ENCODE measurements around the gene KLK14. TPM values are rescaled to one million over a fixed set of nuclear protein-coding genes. Genes with fewer than 3 reads are reported as not detected.

KLK14 gene
- total and polyA plus RNA-seq, 2 donors from 2014 or later: 0.22 TPM; not detected in 1

DNA sequence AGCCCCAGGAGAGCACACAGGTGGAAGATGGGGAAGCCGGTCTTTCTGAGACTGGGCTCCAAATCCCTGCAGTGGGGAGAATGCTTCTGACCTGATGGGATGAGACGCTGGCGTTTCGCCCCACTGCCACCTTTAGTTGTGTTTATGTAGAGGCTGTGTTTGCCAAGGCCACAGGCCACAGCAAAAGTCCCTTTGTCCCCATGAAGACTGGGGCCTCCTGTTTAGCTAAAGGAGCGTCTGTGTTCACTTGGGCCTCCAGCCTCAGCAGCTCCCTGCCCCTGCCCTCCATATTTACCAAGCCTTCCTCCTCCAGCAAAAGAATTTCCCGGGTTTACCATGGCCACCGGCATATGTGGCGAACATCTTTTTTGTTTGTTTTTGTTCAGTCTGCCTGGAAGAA, 10.4 kb upstream of the KLK14 start:
- DNase-seq: peak in 1 of 5 donors; percentile 29
- no peak for FAIRE-seq
- Histone ChIP-seq H3K4me3 (ENCODE audit: low read length in 3 of 3) (no peak overlapping the region), H3K4me1 (ENCODE audit: control insufficient read depth in 2 of 3, insufficient read depth in 2 of 3, low read depth in 1 of 3, low read length in 3 of 3) (no peaks in the 10 kb centered on the region), H3K36me3 (ENCODE audit: control insufficient read depth in 2 of 3, insufficient read depth in 3 of 3, low read length in 3 of 3) (no peaks in the 10 kb centered on the region), H3K9me3 (ENCODE audit: control insufficient read depth in 2 of 3, insufficient read depth in 1 of 3, low read length in 3 of 3) (no peaks in the 10 kb centered on the region), H3K27ac (ENCODE audit: low read depth in 2 of 2, low read length in 2 of 2) (no peak overlapping the region), H3K27me3 (ENCODE audit: control insufficient read depth, insufficient read depth, low read length) (no peaks in the 10 kb centered on the region), H3K9ac (ENCODE audit: low read length in 3 of 3) (no peak overlapping the region)
- intact Hi-C loops (cut with DNase I): no loop called here
- TF ChIP-seq, protein P1, sequence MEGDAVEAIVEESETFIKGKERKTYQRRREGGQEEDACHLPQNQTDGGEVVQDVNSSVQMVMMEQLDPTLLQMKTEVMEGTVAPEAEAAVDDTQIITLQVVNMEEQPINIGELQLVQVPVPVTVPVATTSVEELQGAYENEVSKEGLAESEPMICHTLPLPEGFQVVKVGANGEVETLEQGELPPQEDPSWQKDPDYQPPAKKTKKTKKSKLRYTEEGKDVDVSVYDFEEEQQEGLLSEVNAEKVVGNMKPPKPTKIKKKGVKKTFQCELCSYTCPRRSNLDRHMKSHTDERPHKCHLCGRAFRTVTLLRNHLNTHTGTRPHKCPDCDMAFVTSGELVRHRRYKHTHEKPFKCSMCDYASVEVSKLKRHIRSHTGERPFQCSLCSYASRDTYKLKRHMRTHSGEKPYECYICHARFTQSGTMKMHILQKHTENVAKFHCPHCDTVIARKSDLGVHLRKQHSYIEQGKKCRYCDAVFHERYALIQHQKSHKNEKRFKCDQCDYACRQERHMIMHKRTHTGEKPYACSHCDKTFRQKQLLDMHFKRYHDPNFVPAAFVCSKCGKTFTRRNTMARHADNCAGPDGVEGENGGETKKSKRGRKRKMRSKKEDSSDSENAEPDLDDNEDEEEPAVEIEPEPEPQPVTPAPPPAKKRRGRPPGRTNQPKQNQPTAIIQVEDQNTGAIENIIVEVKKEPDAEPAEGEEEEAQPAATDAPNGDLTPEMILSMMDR (IDR thresholded peaks at IDR 0.05; ENCODE audit: borderline replicate concordance, extremely low read depth, insufficient read depth): no peak

DNA sequence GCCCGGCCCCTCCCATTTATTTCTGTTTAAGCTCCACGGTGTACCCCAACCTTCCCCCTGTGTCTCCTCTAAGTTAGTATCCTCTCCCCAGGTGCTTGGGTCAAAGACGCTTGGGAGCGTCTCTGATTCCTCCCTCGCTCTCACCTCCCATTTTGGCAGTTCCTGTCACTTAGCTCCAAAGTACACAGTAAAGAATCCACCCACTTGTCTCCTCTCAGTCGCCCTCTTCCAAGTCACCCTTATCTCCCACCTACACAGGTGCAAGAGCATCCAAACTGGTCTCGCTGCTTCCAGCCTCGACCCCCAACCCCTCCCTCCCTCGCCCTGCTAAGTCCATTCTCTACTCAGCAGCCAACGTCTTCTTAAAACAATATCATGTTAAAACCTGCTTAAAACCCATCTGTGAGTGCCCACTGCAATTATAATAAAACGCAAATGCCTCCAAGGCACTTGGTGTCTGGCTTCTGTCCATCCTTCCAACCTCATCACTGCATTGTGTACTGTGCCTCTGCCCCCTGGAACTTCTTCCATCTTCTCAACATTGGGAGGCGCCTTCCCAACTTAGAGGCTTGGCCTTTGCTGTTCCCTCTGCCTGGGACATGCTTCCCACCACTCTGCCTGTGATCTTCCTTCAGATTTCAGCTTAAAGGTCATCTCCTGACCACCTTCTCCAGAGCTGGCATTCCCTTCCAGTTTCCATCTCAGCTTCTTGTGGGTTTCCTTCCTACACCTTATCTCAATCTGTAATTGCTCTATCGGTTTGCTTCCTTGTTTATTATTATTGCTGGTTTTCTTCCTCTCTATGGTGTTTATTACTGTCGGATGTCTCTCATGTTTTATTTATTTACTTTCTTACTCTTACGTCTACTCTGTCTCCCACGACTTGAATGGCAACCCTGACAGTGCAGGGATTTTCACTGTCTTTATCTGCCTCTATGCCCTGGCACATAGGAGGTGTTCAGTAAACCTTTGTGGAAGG, 9.5 kb upstream of the KLK14 start:
- no peak overlapping the region for H3K4me3 ChIP-seq (ENCODE audit: low read length in 3 of 3)
- intact Hi-C loops (cut with DNase I): no loop called here
- no peak overlapping the region for H3K27ac ChIP-seq (ENCODE audit: low read depth in 2 of 2, low read length in 2 of 2)
- no peaks in the 10 kb centered on the region for H3K27me3 ChIP-seq (ENCODE audit: control insufficient read depth, insufficient read depth, low read length)
- H3K4me1 ChIP-seq (ENCODE audit: control insufficient read depth in 2 of 3, insufficient read depth in 2 of 3, low read depth in 1 of 3, low read length in 3 of 3): no peaks in the 10 kb centered on the region
- FAIRE-seq (no peak), DNase-seq (peak in 1 of 5 donors; percentile 12)
- H3K9ac ChIP-seq (ENCODE audit: low read length in 3 of 3): no peak overlapping the region
- no peaks in the 10 kb centered on the region for H3K9me3 ChIP-seq (ENCODE audit: control insufficient read depth in 2 of 3, insufficient read depth in 1 of 3, low read length in 3 of 3)
- TF ChIP-seq, protein P1 (IDR thresholded peaks at IDR 0.05; ENCODE audit: borderline replicate concordance, extremely low read depth, insufficient read depth): no peak
- no peaks in the 10 kb centered on the region for H3K36me3 ChIP-seq (ENCODE audit: control insufficient read depth in 2 of 3, insufficient read depth in 3 of 3, low read length in 3 of 3)

GRCh38 chr19:51091126-51091525, 8.4 kb upstream of the KLK14 start:
- TF ChIP-seq, protein P1 (IDR thresholded peaks at IDR 0.05; ENCODE audit: borderline replicate concordance, extremely low read depth, insufficient read depth): no peak
- H3K27ac ChIP-seq (ENCODE audit: low read depth in 2 of 2, low read length in 2 of 2): no peak overlapping the region
- H3K9me3 ChIP-seq (ENCODE audit: control insufficient read depth in 2 of 3, insufficient read depth in 1 of 3, low read length in 3 of 3): no peaks in the 10 kb centered on the region
- DNase-seq (peak in 1 of 5 donors; percentile 16), FAIRE-seq (no peak)
- intact Hi-C loops (cut with DNase I): no loop called here
- H3K4me3 ChIP-seq (ENCODE audit: low read length in 3 of 3): no peak overlapping the region
- no peaks in the 10 kb centered on the region for H3K27me3 ChIP-seq (ENCODE audit: control insufficient read depth, insufficient read depth, low read length)
- H3K4me1 ChIP-seq (ENCODE audit: control insufficient read depth in 2 of 3, insufficient read depth in 2 of 3, low read depth in 1 of 3, low read length in 3 of 3): no peaks in the 10 kb centered on the region
- H3K36me3 ChIP-seq (ENCODE audit: control insufficient read depth in 2 of 3, insufficient read depth in 3 of 3, low read length in 3 of 3): no peaks in the 10 kb centered on the region
- H3K9ac ChIP-seq (ENCODE audit: low read length in 3 of 3): no peak overlapping the region
